Heart left ventricle (tissue), 13 donors: Measurements from ENCODE around the gene PRKG1.

Source experiments
- CTCF ChIP-seq, 12 donors: fragments of 200-600 bp; sonication (generic) in 4 of 12; IDR thresholded peaks; one replicate each; pipeline versions ENCODE4 v1.5.0 to v1.8.0; 2018 to 2022; ENCODE audit warnings: antibody characterized with exemption in 12 of 12, mild to moderate bottlenecking in 5 of 12
- POLR2A ChIP-seq, 2 donors: fragments of 450-650 bp; IDR thresholded peaks; one replicate each; pipeline ENCODE4 v1.6.1; 2017; ENCODE audit warnings: antibody characterized with exemption in 2 of 2, mild to moderate bottlenecking in 2 of 2, moderate library complexity in 2 of 2
- donor health status: ischemic (EF 13 %, LVEDD 7.1; RV severe dilation, severe dysfunction).
- donor health status: DM: no; HTN: yes; CAD: no.
- donor health status: DM: no; HTN: no; CAD: no.
- donor health status: ischemic (EF 25% LVEDD 6.9; RV normal size, moderate dysfunction).
- donor health status: ischemic (EF 25% LVEDD 5.7; RV mildly dilated, moderate dysfunction).
- donor health status: ischemic (EF 35%, LVEDD 5.7; RV mildly dilated, moderate dysfunction).
- donor health status: nonischemic (EF 11% LVEDD 7.7; RV severe dilation, severe dysfunction).
- donor health status: DM: yes; HTN: yes; CAD: no.
- donor health status: PGD.
- donor health status: ischemic (EF 29% LVEDD 5.4; RV normal size, mild dysfunction).
- donor health status: nonischemic (EF 23%, LVEDD 6.1; RV moderate dilation, normal function).

DNA sequence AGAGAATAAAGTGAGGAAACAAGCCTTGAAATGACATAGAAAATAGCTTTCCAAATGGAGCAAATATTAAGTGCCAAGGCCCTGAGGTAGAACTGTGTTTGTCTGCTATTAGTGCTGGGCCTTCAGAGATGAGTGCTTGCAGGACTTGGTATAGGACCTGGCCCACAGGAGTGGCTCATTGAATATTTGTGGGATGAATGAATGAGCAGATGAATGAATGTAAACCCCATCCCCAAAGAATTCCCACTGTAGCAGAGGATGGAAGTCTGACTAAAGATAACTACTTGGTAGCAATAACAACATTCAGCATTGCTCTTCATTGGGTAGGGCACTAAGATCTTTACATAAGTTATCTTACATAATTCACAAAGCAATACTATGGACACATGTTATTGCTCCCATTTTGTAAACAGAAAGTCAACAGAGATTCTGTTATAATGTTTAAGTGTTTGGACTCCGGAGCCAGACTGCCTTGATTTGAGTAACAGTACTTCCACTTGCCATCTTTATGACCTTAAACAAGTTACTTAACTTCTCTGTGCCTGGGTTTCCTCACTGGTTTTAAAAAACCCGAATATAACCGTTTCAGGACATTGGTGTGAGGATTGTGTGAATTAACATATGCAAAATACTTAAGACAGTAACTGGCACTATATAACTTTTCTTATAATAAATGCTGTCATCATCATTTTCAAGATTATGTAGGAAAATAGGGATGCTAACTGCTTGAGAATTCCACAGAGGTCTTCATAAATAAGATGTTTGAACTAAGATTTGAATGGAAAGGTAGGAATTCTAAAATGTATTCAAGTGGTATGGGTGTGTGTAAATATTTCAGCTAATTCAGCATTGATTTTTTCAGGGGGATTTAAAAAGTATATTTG, 141.9 kb downstream of the PRKG1 start:
- TF ChIP-seq POLR2A (IDR thresholded peaks at IDR 0.05) (no peak), CTCF (IDR thresholded peaks at IDR 0.05) (no peak)
